ENCODE data around the gene ARPC1B.

The ARPC1B gene

GRCh38 chr7:99395616-99396327 is 21.2 kb downstream of the ARPC1B start:
- no peak overlapping the region for H2AFZ ChIP-seq (ENCODE audit: low read depth)
- no peaks in the 10 kb centered on the region for H3K36me3 ChIP-seq (ENCODE audit: insufficient read depth)
- TF ChIP-seq CTCF (conservative IDR thresholded peaks at IDR 0.05; ENCODE audit: low read depth, low read length) = no peak
- 0 out of 2 replicates have a peak, but pooled peaks cover 3% of the 10 kb centered on the region for H4K20me1 ChIP-seq (ENCODE audit: insufficient read depth)
- no peaks in the 10 kb centered on the region; the same call in 1 of the 2 replicates for H3K79me2 ChIP-seq (ENCODE audit: insufficient read depth, low read depth)
- peaks cover 23% of the 10 kb centered on the region for H3K4me1 ChIP-seq (ENCODE audit: low read depth, poor library complexity, severe bottlenecking)
- H3K9ac ChIP-seq = no peak overlapping the region
- no peaks in the 10 kb centered on the region for H3K27me3 ChIP-seq (ENCODE audit: insufficient read depth, low read depth)
- no peak overlapping the region for H3K27ac ChIP-seq
- H3K4me3 ChIP-seq (IDR thresholded peaks at IDR 0.05; ENCODE audit: insufficient read depth, low read depth, low read length) = no peak overlapping the region
- H3K4me2 ChIP-seq = no peak overlapping the region

- H3K4me1 ChIP-seq (ENCODE audit: low read depth, poor library complexity, severe bottlenecking) = peaks cover 20% of the 10 kb centered on the region
- no peaks in the 10 kb centered on the region; the same call in 1 of the 2 replicates for H3K79me2 ChIP-seq (ENCODE audit: insufficient read depth, low read depth)
- H3K27me3 ChIP-seq (ENCODE audit: insufficient read depth, low read depth) = no peaks in the 10 kb centered on the region
- no peak overlapping the region for H3K4me3 ChIP-seq (IDR thresholded peaks at IDR 0.05; ENCODE audit: insufficient read depth, low read depth, low read length)
- H4K20me1 ChIP-seq (ENCODE audit: insufficient read depth) = 0 out of 2 replicates have a peak, but pooled peaks cover 3% of the 10 kb centered on the region
- TF ChIP-seq CTCF (conservative IDR thresholded peaks at IDR 0.05; ENCODE audit: low read depth, low read length) = no peak
- no peak overlapping the region for H2AFZ ChIP-seq (ENCODE audit: low read depth)
- peaks cover 7% of the 10 kb centered on the region; the same call in 1 of the 2 replicates for H3K36me3 ChIP-seq (ENCODE audit: insufficient read depth)
- no peak overlapping the region for H3K4me2 ChIP-seq
- no peak overlapping the region for H3K9ac ChIP-seq
- H3K27ac ChIP-seq = no peak overlapping the region
Observed at GRCh38 chr7:99396418-99397296, 22.1 kb downstream of the ARPC1B start.

- Histone ChIP-seq H2AFZ (ENCODE audit: low read depth) (no peak overlapping the region), H4K20me1 (ENCODE audit: insufficient read depth) (0 out of 2 replicates have a peak, but pooled peaks cover 3% of the 10 kb centered on the region), H3K4me3 (IDR thresholded peaks at IDR 0.05; ENCODE audit: insufficient read depth, low read depth, low read length) (no peak overlapping the region), H3K9ac (no peak overlapping the region), H3K27ac (no peak overlapping the region; the same call in 1 of the 2 replicates), H3K4me1 (ENCODE audit: low read depth, poor library complexity, severe bottlenecking) (peaks cover 12% of the 10 kb centered on the region), H3K79me2 (ENCODE audit: insufficient read depth, low read depth) (no peaks in the 10 kb centered on the region; the same call in 1 of the 2 replicates), H3K4me2 (no peak overlapping the region), H3K36me3 (ENCODE audit: insufficient read depth) (peaks cover 8% of the 10 kb centered on the region; the same call in 1 of the 2 replicates), H3K27me3 (ENCODE audit: insufficient read depth, low read depth) (no peaks in the 10 kb centered on the region)
- no peak for TF ChIP-seq CTCF (conservative IDR thresholded peaks at IDR 0.05; ENCODE audit: low read depth, low read length)
Observed at GRCh38 chr7:99397297-99397983, 22.9 kb downstream of the ARPC1B start.

GRCh38 chr7:99398891-99399445 is 24.4 kb downstream of the ARPC1B start:
- Histone ChIP-seq H2AFZ (ENCODE audit: low read depth) (no peak overlapping the region), H3K9ac (no peak overlapping the region), H4K20me1 (ENCODE audit: insufficient read depth) (0 out of 2 replicates have a peak, but pooled peaks cover 3% of the 10 kb centered on the region), H3K27me3 (ENCODE audit: insufficient read depth, low read depth) (no peaks in the 10 kb centered on the region), H3K79me2 (ENCODE audit: insufficient read depth, low read depth) (peaks cover 4% of the 10 kb centered on the region; the same call in 1 of the 2 replicates), H3K4me1 (ENCODE audit: low read depth, poor library complexity, severe bottlenecking) (no peaks in the 10 kb centered on the region), H3K4me2 (no peak overlapping the region), H3K4me3 (IDR thresholded peaks at IDR 0.05; ENCODE audit: insufficient read depth, low read depth, low read length) (no peak overlapping the region), H3K36me3 (ENCODE audit: insufficient read depth) (peaks cover 8% of the 10 kb centered on the region; the same call in 1 of the 2 replicates), H3K27ac (no peak overlapping the region; the same call in 1 of the 2 replicates)
- no peak for TF ChIP-seq CTCF (conservative IDR thresholded peaks at IDR 0.05; ENCODE audit: low read depth, low read length)
